SK-N-SH (cell line): Measurements from ENCODE around the gene DYDC2. TPM values are rescaled to one million over a fixed set of nuclear protein-coding genes. Genes with fewer than 3 reads are reported as not detected.

Source experiments
- CTCF ChIA-PET: fragments of 300-600, 350-600 bp; formaldehyde crosslinking; extraction: SDS; loops from one replicate; lab custom pipeline; 2021; lab: Yijun Ruan, JAX
- POLR2A ChIA-PET: fragments of 350-600 bp; sonication (Branson Sonifier 250); formaldehyde crosslinking; extraction: SDS; loops from one replicate; lab custom pipeline; 2020; ENCODE audit warnings: antibody characterized with exemption, inconsistent platforms; lab: Yijun Ruan, JAX
- DNase-seq: peaks from one replicate; pipeline ENCODE4 v3.0.0; 2012
- H2AFZ ChIP-seq: fragments of 200-600 bp; sonication (generic); 2 replicates; pipeline ENCODE4 v1.8.1; 2016; ENCODE audit warnings: antibody characterized with exemption, mild to moderate bottlenecking, low read depth
- H3F3A ChIP-seq: fragments of 200-600 bp; sonication (generic); replicated peaks from 2 replicates; pipeline ENCODE3; 2016; ENCODE audit warnings: antibody characterized with exemption, mild to moderate bottlenecking; ENCODE audit not compliant: insufficient read depth
- H3K27ac ChIP-seq, 2 experiments: fragments of 200-500 bp in 1 of 2; fragments of 200-600 bp in 1 of 2; sonication (Bioruptor generic) in 1 of 2; sonication (generic), shearing (Covaris generic) in 1 of 2; 2 replicates each; pipeline versions ENCODE4 v1.5.1 to v1.6.1; 2014 to 2016; ENCODE audit warnings: low read depth in 2 of 2, inconsistent platforms in 1 of 2, low read length in 1 of 2, mild to moderate bottlenecking in 1 of 2, mixed read lengths in 1 of 2
- H3K27me3 ChIP-seq: fragments of 200-600 bp; sonication (generic), shearing (Covaris generic); 2 replicates; pipeline ENCODE4 v1.6.1; 2016; ENCODE audit warnings: mixed run types; ENCODE audit not compliant: insufficient read depth
- H3K36me3 ChIP-seq, 2 experiments: fragments of 200-500 bp in 1 of 2; fragments of 200-600 bp in 1 of 2; sonication (Bioruptor generic) in 1 of 2; sonication (generic) in 1 of 2; replicated peaks in 1 of 2; 2 replicates each; pipeline versions ENCODE3 to v1.5.1; 2014 to 2016; ENCODE audit warnings: low read length in 1 of 2, mild to moderate bottlenecking in 1 of 2; ENCODE audit not compliant: insufficient read depth in 2 of 2, control insufficient read depth in 1 of 2
- H3K4me1 ChIP-seq, 2 experiments: fragments of 200-500 bp in 1 of 2; fragments of 200-600 bp in 1 of 2; sonication (Bioruptor generic) in 1 of 2; sonication (generic), shearing (Covaris generic) in 1 of 2; 2 replicates each; pipeline versions ENCODE4 v1.5.1 to v1.6.1; 2014 to 2016; ENCODE audit warnings: low read depth in 1 of 2, low read length in 1 of 2, mixed run types in 1 of 2; ENCODE audit not compliant: insufficient read depth in 2 of 2, control insufficient read depth in 1 of 2
- H3K4me2 ChIP-seq: fragments of 200-600 bp; sonication (generic), shearing (Covaris generic); 2 replicates; pipeline ENCODE4 v1.6.1; 2017; ENCODE audit warnings: mixed run types
- H3K4me3 ChIP-seq, 2 experiments: fragments of 200-500 bp in 1 of 2; fragments of 200-600 bp in 1 of 2; sonication (Bioruptor generic) in 1 of 2; sonication (generic), shearing (Covaris generic) in 1 of 2; 2 replicates each; pipeline versions ENCODE4 v1.5.1 to v1.8.1; 2014 to 2016; ENCODE audit warnings: low read depth in 2 of 2, inconsistent platforms in 1 of 2, low read length in 1 of 2, mild to moderate bottlenecking in 1 of 2, mixed read lengths in 1 of 2, moderate library complexity in 1 of 2
- H3K79me2 ChIP-seq: fragments of 200-600 bp; sonication (generic); 2 replicates; pipeline ENCODE4 v1.8.1; 2017; ENCODE audit warnings: mild to moderate bottlenecking; ENCODE audit not compliant: insufficient read depth
- H3K9ac ChIP-seq: fragments of 200-600 bp; sonication (generic); 2 replicates; pipeline ENCODE4 v1.6.1; 2017; ENCODE audit warnings: mixed run types
- H3K9me2 ChIP-seq: fragments of 200-600 bp; sonication (generic); 2 replicates; pipeline ENCODE4 v1.6.1; 2017; ENCODE audit warnings: mixed run types
- H3K9me3 ChIP-seq: fragments of 200-600 bp; sonication (generic); 2 replicates; pipeline ENCODE4 v1.6.1; 2017; ENCODE audit warnings: mixed run types, mild to moderate bottlenecking, moderate library complexity
- H4K20me1 ChIP-seq: fragments of 200-600 bp; sonication (generic); 2 replicates; pipeline ENCODE4 v1.6.1; 2017; ENCODE audit warnings: mild to moderate bottlenecking, mixed run types; ENCODE audit not compliant: insufficient read depth
- EZH2phosphoT487 ChIP-seq: fragments of 200-600 bp; sonication (generic); IDR thresholded peaks from 2 replicates; pipeline ENCODE4 v1.6.1; 2017; ENCODE audit warnings: low read depth, mixed run types, mild to moderate bottlenecking, antibody characterized with exemption, moderate library complexity, borderline replicate concordance
- GABPA ChIP-seq: IDR thresholded peaks from 2 replicates; pipeline ENCODE4 v1.4.0; 2012; ENCODE audit warnings: low read depth, mild to moderate bottlenecking
- GATA2 ChIP-seq: sonication (generic); formaldehyde crosslinking; IDR thresholded peaks from 2 replicates; pipeline ENCODE4 v1.5.0; 2020; ENCODE audit warnings: mild to moderate bottlenecking, missing genetic modification reagents
- JUND ChIP-seq: IDR thresholded peaks from 2 replicates; pipeline ENCODE4 v1.4.0; 2012
- NRF1 ChIP-seq: IDR thresholded peaks from 2 replicates; pipeline ENCODE4 v1.6.1; 2012; ENCODE audit warnings: low read depth, mild to moderate bottlenecking, low read length
- RCOR1 ChIP-seq: fragments of 150-350 bp; IDR thresholded peaks from 2 replicates; pipeline ENCODE4 v1.6.1; 2017; ENCODE audit warnings: antibody characterized with exemption, low read length
- RFX5 ChIP-seq: IDR thresholded peaks from 2 replicates; pipeline ENCODE4 v1.6.1; 2012; ENCODE audit warnings: mild to moderate bottlenecking, improper control_type of control experiment, low read length
- SIN3A ChIP-seq: IDR thresholded peaks from 2 replicates; pipeline ENCODE4 v1.6.1; 2012; ENCODE audit warnings: low read depth, mild to moderate bottlenecking, low read length, moderate library complexity, borderline replicate concordance
- SMC3 ChIP-seq: IDR thresholded peaks from 2 replicates; pipeline ENCODE4 v1.6.1; 2012; ENCODE audit warnings: low read depth, low read length, improper control_type of control experiment
- TCF12 ChIP-seq: IDR thresholded peaks from 2 replicates; pipeline ENCODE4 v1.4.0; 2012
- YY1 ChIP-seq: IDR thresholded peaks from 2 replicates; pipeline ENCODE4 v1.4.0; 2012; ENCODE audit warnings: low read depth, mild to moderate bottlenecking
- WGBS: methylation state at CpG from one replicate; pipeline ENCODE4 v1.1.6; 2017; ENCODE audit warnings: low lambda C conversion rate; 5-methylcytosine and 5-hydroxymethylcytosine counted together
- polyA plus RNA-seq, 3 experiments: library from polyadenylated mRNA; depleted of rRNA; stranded (reverse); fragments of >200 nt; gene quantifications; 2 replicates each; pipeline ENCODE4 v1.2.3, GENCODE V29; 2012
- TF ChIP-seq, protein P1 (sequence below): IDR thresholded peaks from 2 replicates; pipeline ENCODE4; 2012
- TF ChIP-seq, protein P2 (sequence below): fragments of 150-350 bp; IDR thresholded peaks from 2 replicates; pipeline ENCODE4 v1.6.1; 2016; ENCODE audit warnings: mild to moderate bottlenecking, low read depth, low read length
- TF ChIP-seq, protein P3 (sequence below): IDR thresholded peaks from 2 replicates; pipeline ENCODE4 v1.4.0; 2012; ENCODE audit warnings: low read depth

The DYDC2 gene
- polyA plus RNA-seq, 1 of the 3 experiments (the other 2 are of a cell fraction), result 0.08 TPM

DNA sequence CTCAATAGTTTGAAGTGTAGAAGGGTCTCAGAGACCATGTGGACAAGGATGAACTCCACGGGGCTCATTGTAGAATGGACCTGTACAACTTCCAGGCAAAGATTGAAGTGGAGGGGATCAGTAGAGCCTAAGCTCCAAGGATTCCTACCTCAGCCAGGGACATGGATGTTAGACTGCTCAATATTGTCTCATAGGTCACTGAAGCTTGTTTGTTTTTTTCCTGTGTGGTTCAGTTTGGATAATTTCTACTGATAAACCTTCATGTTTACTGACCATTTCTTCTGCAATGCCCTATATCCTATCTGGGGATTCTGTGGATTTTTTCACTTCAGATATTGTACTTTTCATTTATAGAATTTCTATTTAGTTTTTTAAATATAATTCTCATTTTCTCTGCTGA, 8.9 kb downstream of the DYDC2 start:
- Histone ChIP-seq H3K27me3 (no peaks in the 10 kb centered on the region), H4K20me1 (no peaks in the 10 kb centered on the region), H3K9me2 (no peaks in the 10 kb centered on the region), H3K9ac (no peak overlapping the region), H3K4me1 (no peaks in the 10 kb centered on the region), H3K36me3 (no peaks in the 10 kb centered on the region), H3K9me3 (0 out of 2 replicates have a peak, but pooled peaks cover 4% of the 10 kb centered on the region), H3K4me2 (no peak overlapping the region), H3K4me3 (no peak overlapping the region), H3K27ac (no peak overlapping the region), H3K79me2 (no peaks in the 10 kb centered on the region), H2AFZ (no peak overlapping the region), H3F3A (no peaks in the 10 kb centered on the region)
- CTCF ChIA-PET, result interaction anchor here (0.6 to 1.3 kb wide), 2 partner anchors 13 to 140 kb away, joined by 3 read pairs; no protein-coding TSS in a partner anchor
- WGBS, result 0% methylated on average over 1 of the region's 1 CpG
- POLR2A ChIA-PET, result no interaction called here
- TF ChIP-seq, protein P1, sequence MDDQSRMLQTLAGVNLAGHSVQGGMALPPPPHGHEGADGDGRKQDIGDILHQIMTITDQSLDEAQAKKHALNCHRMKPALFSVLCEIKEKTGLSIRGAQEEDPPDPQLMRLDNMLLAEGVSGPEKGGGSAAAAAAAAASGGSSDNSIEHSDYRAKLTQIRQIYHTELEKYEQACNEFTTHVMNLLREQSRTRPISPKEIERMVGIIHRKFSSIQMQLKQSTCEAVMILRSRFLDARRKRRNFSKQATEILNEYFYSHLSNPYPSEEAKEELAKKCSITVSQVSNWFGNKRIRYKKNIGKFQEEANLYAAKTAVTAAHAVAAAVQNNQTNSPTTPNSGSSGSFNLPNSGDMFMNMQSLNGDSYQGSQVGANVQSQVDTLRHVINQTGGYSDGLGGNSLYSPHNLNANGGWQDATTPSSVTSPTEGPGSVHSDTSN, result no peak
- TF ChIP-seq EZH2phosphoT487 (no peak), SIN3A (no peak), JUND (no peak), YY1 (no peak), TCF12 (no peak), RCOR1 (no peak), GABPA (no peak)
- TF ChIP-seq, protein P2, sequence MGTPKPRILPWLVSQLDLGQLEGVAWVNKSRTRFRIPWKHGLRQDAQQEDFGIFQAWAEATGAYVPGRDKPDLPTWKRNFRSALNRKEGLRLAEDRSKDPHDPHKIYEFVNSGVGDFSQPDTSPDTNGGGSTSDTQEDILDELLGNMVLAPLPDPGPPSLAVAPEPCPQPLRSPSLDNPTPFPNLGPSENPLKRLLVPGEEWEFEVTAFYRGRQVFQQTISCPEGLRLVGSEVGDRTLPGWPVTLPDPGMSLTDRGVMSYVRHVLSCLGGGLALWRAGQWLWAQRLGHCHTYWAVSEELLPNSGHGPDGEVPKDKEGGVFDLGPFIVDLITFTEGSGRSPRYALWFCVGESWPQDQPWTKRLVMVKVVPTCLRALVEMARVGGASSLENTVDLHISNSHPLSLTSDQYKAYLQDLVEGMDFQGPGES, result no peak
- TF ChIP-seq, protein P3, sequence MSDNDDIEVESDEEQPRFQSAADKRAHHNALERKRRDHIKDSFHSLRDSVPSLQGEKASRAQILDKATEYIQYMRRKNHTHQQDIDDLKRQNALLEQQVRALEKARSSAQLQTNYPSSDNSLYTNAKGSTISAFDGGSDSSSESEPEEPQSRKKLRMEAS, result no peak
- no peak for DNase-seq

DNA sequence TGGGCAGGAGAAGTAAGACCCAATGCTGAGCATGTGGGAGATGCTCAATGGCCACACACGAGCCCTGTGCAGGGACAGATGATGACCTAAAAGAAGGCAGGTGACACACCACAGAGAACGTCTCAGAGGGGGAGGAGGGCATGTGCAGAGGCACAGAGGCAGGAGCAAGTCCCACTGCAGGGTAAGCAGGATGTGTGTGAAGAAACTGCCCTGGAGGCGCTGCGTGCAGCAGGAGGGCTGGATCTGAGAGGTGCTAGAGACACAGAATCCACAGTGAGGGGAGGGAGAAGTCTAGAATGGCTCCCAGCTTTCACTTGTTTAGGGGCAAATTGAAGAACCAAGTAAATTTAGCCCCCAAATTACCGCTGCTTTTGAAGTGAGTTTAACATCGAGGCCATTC, 14.9 kb downstream of the DYDC2 start:
- Histone ChIP-seq H3K27ac (no peak overlapping the region), H3K4me3 (no peak overlapping the region), H3K79me2 (no peaks in the 10 kb centered on the region), H3K9me2 (no peaks in the 10 kb centered on the region)
- POLR2A ChIA-PET, result no interaction called here
- 52% methylated on average over 6 of the region's 6 CpGs for WGBS
- CTCF ChIA-PET, result interaction anchor here (1.1 to 2.7 kb wide), 3 partner anchors 11 to 134 kb away, joined by 3 to 10 read pairs (median 6); no protein-coding TSS in a partner anchor
- no peak for TF ChIP-seq SIN3A
- TF ChIP-seq GATA2 (CRISPR knock-in tag), result no peak
- no peak for TF ChIP-seq SMC3
- TF ChIP-seq YY1, result no peak
- TF ChIP-seq RFX5, result no peak
- TF ChIP-seq NRF1, result no peak
- TF ChIP-seq, all 33 proteins: peak for 0
- Histone ChIP-seq H4K20me1 (no peaks in the 10 kb centered on the region), H3K36me3 (no peaks in the 10 kb centered on the region), H3K4me1 (no peaks in the 10 kb centered on the region), H2AFZ (no peak overlapping the region), H3K9ac (no peak overlapping the region), H3K27me3 (no peaks in the 10 kb centered on the region), H3K9me3 (0 out of 2 replicates have a peak, but pooled peaks cover 4% of the 10 kb centered on the region), H3K4me2 (no peak overlapping the region), H3F3A (no peaks in the 10 kb centered on the region)
- no peak for DNase-seq
